NOMO-1 treated with DMSO at 0.1 percent for 48 hours (cell line): Measurements from ENCODE around the gene KLF6.
"Not testable (repeated sequence)": the region's sequence is repeated elsewhere in the genome, so short reads cannot be mapped to it uniquely, and the experiment has no call there.

Source experiments
- DNase-seq: peaks from one replicate; lab custom pipeline; 2025; ENCODE audit not compliant: unreplicated experiment; lab: John Stamatoyannopoulos, UW

Gene KLF6

GRCh38 chr10:3735175-3735574, 49.8 kb downstream of the KLF6 start:
- DNase-seq, result no peak

GRCh38 chr10:3734111-3734510, 50.9 kb downstream of the KLF6 start:
- DNase-seq, result no peak

- not testable (repeated sequence) for DNase-seq
Measured at GRCh38 chr10:3732183-3732582, 52.8 kb downstream of the KLF6 start.

GRCh38 chr10:3729397-3729976, 55.5 kb downstream of the KLF6 start:
- no peak for DNase-seq

- DNase-seq, result no peak
Measured at GRCh38 chr10:3728563-3728962, 56.4 kb downstream of the KLF6 start.

- DNase-seq, result no peak
Measured at GRCh38 chr10:3727268-3727667, 57.7 kb downstream of the KLF6 start.
